MM.1S (cell line): Measurements from ENCODE around the gene ACOT6.
"Not testable (repeated sequence)": the region's sequence is repeated elsewhere in the genome, so short reads cannot be mapped to it uniquely, and the experiment has no call there.

Source experiments
- DNase-seq: peaks from one replicate; pipeline ENCODE4 v3.0.0-alpha.2; 2015
- H2AFZ ChIP-seq: fragments of 300-600 bp; sonication (generic); 2 replicates; pipeline ENCODE4 v1.6.0; 2016; ENCODE audit warnings: antibody characterized with exemption, low read length
- H3F3A ChIP-seq: fragments of 300-600 bp; sonication (generic); 2 replicates; pipeline ENCODE4 v1.6.1; 2016; ENCODE audit warnings: mild to moderate bottlenecking, antibody characterized with exemption, low read length, moderate library complexity, mixed read lengths; ENCODE audit not compliant: insufficient read depth
- H3K27ac ChIP-seq: fragments of 300-600 bp; sonication (generic); 2 replicates; pipeline ENCODE4 v1.5.1; 2016; ENCODE audit warnings: mild to moderate bottlenecking, low read length
- H3K27me3 ChIP-seq: fragments of 300-600 bp; sonication (generic); replicated peaks from 2 replicates; pipeline ENCODE4 v1.6.0; 2016; ENCODE audit warnings: low read length; ENCODE audit not compliant: insufficient read depth
- H3K36me3 ChIP-seq: fragments of 300-600 bp; sonication (generic); replicated peaks from 2 replicates; pipeline ENCODE4 v1.6.1; 2016; ENCODE audit warnings: mild to moderate bottlenecking, low read length, mixed read lengths; ENCODE audit not compliant: insufficient read depth
- H3K4me1 ChIP-seq: fragments of 300-600 bp; sonication (generic); 2 replicates; pipeline ENCODE4 v1.6.1; 2016; ENCODE audit warnings: low read length, mixed read lengths
- H3K4me2 ChIP-seq: fragments of 300-600 bp; sonication (generic); 2 replicates; pipeline ENCODE4 v1.6.0; 2016; ENCODE audit warnings: low read depth, low read length
- H3K4me3 ChIP-seq: fragments of 300-600 bp; sonication (generic); 2 replicates; pipeline ENCODE4 v1.5.1; 2016; ENCODE audit warnings: low read length, mixed read lengths
- H3K79me2 ChIP-seq: fragments of 300-600 bp; sonication (generic); 2 replicates; pipeline ENCODE4 v1.6.1; 2016; ENCODE audit warnings: mixed run types, low read length, mixed read lengths
- H3K9ac ChIP-seq: fragments of 300-600 bp; sonication (generic); 2 replicates; pipeline ENCODE4 v1.6.1; 2016; ENCODE audit warnings: low read length, mixed read lengths
- H3K9me2 ChIP-seq: fragments of 300-600 bp; sonication (generic); replicated peaks from 2 replicates; pipeline ENCODE4 v1.6.1; 2016; ENCODE audit warnings: mild to moderate bottlenecking, low read length, mixed read lengths; ENCODE audit not compliant: insufficient read depth
- H3K9me3 ChIP-seq: fragments of 300-600 bp; sonication (generic); replicated peaks from 2 replicates; pipeline ENCODE4 v1.6.1; 2016; ENCODE audit warnings: mild to moderate bottlenecking, low read length, mixed read lengths; ENCODE audit not compliant: insufficient read depth
- H4K20me1 ChIP-seq: fragments of 300-600 bp; sonication (generic); 2 replicates; pipeline ENCODE4 v1.6.1; 2016; ENCODE audit warnings: mild to moderate bottlenecking, low read length, moderate library complexity, mixed read lengths; ENCODE audit not compliant: insufficient read depth
- CTCF ChIP-seq: fragments of 300-600 bp; sonication (generic); IDR thresholded peaks from 2 replicates; pipeline ENCODE4 v1.5.1; 2016; ENCODE audit warnings: antibody characterized with exemption, low read length, mixed read lengths
- EZH2 ChIP-seq: fragments of 300-600 bp; sonication (generic); optimal IDR thresholded peaks from 2 replicates; pipeline ENCODE3; 2017; ENCODE audit warnings: low read depth, mild to moderate bottlenecking, antibody characterized with exemption, low read length, mixed read lengths
- EZH2phosphoT487 ChIP-seq: fragments of 300-600 bp; sonication (generic); IDR thresholded peaks from 2 replicates; pipeline ENCODE4 v1.6.1; 2018; ENCODE audit warnings: antibody characterized with exemption, low read length

ACOT6 gene

GRCh38 chr14:73589116-73589515 lies 23.2 kb upstream of the ACOT6 start:
- Histone ChIP-seq H3K4me2 (no peak overlapping the region), H3F3A (no peaks in the 10 kb centered on the region), H3K27me3 (no peaks in the 10 kb centered on the region), H3K4me3 (no peak overlapping the region), H3K4me1 (no peaks in the 10 kb centered on the region), H3K27ac (no peak overlapping the region), H3K36me3 (no peaks in the 10 kb centered on the region), H3K9me3 (no peaks in the 10 kb centered on the region), H2AFZ (no peak overlapping the region), H4K20me1 (no peaks in the 10 kb centered on the region), H3K9ac (no peak overlapping the region), H3K79me2 (no peaks in the 10 kb centered on the region), H3K9me2 (no peaks in the 10 kb centered on the region)
- TF ChIP-seq EZH2phosphoT487 (no peak), CTCF (no peak), EZH2 (no peak)
- no peak for DNase-seq

- H2AFZ ChIP-seq, H3K79me2 ChIP-seq, H3F3A ChIP-seq, H3K9me3 ChIP-seq, H3K9ac ChIP-seq, H3K36me3 ChIP-seq, H3K27me3 ChIP-seq, H4K20me1 ChIP-seq, H3K4me2 ChIP-seq, H3K4me3 ChIP-seq, H3K27ac ChIP-seq, H3K4me1 ChIP-seq, DNase-seq, H3K9me2 ChIP-seq: not testable (repeated sequence)
These were observed 21.7 kb upstream of the ACOT6 start for GRCh38 chr14:73590673-73591004.

- no peaks in the 10 kb centered on the region for H3F3A ChIP-seq
- no peak within 1 kb of the TSS for H3K9ac ChIP-seq
- H3K36me3 ChIP-seq = no peaks in the 10 kb centered on the region
- no peaks in the 10 kb centered on the region for H3K79me2 ChIP-seq
- H3K4me1 ChIP-seq = no peaks in the 10 kb centered on the region
- no peak within 1 kb of the TSS for H3K4me3 ChIP-seq
- no peaks in the 10 kb centered on the region for H3K27me3 ChIP-seq
- no peak within 1 kb of the TSS for H2AFZ ChIP-seq
- H4K20me1 ChIP-seq = no peaks in the 10 kb centered on the region
- H3K9me3 ChIP-seq = no peaks in the 10 kb centered on the region
- H3K9me2 ChIP-seq = no peaks in the 10 kb centered on the region
- H3K4me2 ChIP-seq = no peak within 1 kb of the TSS
- no peak within 1 kb of the TSS for H3K27ac ChIP-seq
- TF ChIP-seq EZH2phosphoT487 (no peak), CTCF (no peak), EZH2 (no peak)
- no peak for DNase-seq
These were observed 20.4 kb upstream of the ACOT6 start, which contains the start of gene ACOT4 for GRCh38 chr14:73591690-73592449. Gene ACOT4 (plus strand): TSS chr14:73591873. CDS start chr14:73591960, 87 bp downstream.

GRCh38 chr14:73594491-73594890 lies 17.8 kb upstream of the ACOT6 start:
- H3K27ac ChIP-seq = no peak overlapping the region

More at GRCh38 chr14:73594491-73594890, 17.8 kb upstream of the ACOT6 start:
- no peaks in the 10 kb centered on the region for H3K27me3 ChIP-seq
- no peak overlapping the region for H3K9ac ChIP-seq
- H3K4me3 ChIP-seq = no peak overlapping the region
- TF ChIP-seq CTCF = no peak
- TF ChIP-seq EZH2 = no peak
- TF ChIP-seq EZH2phosphoT487 = no peak
- H3K9me3 ChIP-seq = no peaks in the 10 kb centered on the region
- no peak overlapping the region for H2AFZ ChIP-seq
- no peak overlapping the region for H3K4me2 ChIP-seq
- no peaks in the 10 kb centered on the region for H3K9me2 ChIP-seq
- H3K4me1 ChIP-seq = no peaks in the 10 kb centered on the region
- H4K20me1 ChIP-seq = no peaks in the 10 kb centered on the region
- no peaks in the 10 kb centered on the region for H3K36me3 ChIP-seq
- no peak for DNase-seq
- no peaks in the 10 kb centered on the region for H3F3A ChIP-seq
- no peaks in the 10 kb centered on the region for H3K79me2 ChIP-seq
